ENCODE data around the gene IL23A.
"Not testable (repeated sequence)": the region's sequence is repeated elsewhere in the genome, so short reads cannot be mapped to it uniquely, and the experiment has no call there.

IL23A gene

DNA sequence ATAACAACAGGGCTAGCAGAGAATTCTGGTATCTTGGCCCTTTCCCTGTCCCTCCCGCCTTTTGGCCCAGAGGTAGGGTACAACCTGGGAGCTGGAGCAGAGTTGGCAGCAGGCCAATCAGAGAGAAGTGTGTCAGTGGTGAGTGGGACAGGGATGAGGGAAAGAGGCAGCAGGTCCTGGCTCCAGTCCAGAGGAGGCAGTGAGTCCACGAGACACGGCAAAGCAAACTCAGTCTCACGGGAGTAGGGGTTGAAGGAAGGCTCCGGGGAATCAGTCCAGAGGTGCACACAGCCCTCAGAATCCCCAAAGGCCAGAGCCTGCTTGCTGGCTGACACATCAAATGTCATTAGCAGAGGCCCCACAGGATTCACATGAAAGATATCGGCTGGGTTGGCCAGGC lies 12.2 kb upstream of the IL23A start:
- DNase-seq = no peak

DNA sequence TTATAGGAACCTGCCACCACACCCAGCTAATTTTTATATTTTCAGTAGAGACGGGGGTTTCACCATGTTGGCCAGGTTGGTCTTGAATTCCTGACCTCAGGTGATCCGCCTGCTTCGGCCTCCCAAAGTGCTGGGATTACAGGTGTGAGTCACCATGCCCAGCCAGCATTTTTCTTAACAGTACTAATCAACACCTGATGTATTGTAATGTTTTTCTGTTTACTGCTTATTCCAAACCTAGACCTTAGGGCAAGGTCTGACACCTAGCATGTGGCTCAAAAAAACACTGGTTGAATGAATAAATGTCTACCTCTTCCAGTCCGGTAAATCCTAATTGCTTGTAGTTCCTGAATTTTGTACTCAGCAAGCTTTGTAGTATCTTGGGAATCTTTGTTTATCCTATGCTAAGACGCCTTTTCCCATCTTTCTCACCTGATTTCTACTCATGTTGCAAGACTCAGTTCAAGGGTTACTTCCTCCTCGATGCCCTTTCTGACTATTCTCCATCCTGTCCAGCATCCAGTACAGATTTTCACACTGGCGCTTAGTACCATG lies 7.7 kb upstream of the IL23A start:
- DNase-seq = no peak

DNA sequence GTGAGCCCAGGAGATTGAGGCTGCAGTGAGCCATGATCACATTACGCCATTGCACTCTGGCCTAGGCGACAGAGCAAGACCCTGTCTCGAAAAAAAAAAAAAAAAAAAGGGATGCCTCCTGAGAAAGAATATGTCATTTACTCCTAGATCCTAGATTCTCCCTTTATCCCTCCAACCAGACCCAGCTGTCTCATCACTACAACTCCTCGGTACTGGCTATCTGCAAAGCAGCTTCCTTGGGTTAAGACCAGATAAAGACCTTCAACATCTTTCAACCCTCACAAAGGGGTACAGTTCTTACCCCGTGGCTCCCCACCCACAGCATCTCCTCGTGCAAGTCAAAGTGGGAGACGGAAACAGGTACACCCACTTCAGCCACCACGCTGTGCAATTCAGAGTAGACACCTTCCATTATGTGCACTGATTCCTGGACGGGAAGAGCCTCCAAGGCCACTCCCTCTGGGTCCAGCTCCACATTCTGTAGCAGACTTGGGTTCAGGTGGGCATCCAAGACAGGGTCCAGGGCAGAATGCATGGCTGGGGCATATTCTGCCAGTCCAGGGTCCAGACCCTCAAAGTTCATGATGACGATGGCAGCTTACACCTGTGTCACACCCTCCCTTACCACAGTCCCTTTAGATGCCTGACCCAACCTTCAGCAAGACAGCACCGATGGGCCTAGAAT lies 6.0 kb upstream of the IL23A start:
- no peak for DNase-seq

DNA sequence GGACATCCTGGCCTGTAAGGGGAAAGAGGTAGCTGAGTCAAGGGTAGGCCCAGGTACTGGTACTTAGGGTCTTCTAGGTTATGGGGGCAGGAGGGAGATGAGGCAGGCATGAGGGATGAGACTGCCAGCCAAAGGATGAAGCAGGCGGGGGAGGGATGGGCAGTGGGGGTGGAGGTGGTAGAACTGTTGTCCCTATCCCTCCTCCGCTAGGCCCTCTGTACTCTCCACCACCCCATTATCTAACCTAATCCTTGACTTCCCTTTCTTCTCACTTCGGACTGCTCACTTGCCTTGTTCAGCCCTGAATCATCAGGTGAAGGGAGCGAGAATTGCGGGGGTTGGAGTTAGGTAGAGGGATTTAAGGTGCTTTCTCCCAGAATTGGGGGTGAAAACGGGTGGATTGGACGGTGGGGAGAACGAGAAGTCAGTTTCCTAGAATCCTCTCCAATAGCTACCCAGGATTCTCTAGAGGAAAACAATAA lies 5.4 kb upstream of the IL23A start:
- DNase-seq = no peak

DNA sequence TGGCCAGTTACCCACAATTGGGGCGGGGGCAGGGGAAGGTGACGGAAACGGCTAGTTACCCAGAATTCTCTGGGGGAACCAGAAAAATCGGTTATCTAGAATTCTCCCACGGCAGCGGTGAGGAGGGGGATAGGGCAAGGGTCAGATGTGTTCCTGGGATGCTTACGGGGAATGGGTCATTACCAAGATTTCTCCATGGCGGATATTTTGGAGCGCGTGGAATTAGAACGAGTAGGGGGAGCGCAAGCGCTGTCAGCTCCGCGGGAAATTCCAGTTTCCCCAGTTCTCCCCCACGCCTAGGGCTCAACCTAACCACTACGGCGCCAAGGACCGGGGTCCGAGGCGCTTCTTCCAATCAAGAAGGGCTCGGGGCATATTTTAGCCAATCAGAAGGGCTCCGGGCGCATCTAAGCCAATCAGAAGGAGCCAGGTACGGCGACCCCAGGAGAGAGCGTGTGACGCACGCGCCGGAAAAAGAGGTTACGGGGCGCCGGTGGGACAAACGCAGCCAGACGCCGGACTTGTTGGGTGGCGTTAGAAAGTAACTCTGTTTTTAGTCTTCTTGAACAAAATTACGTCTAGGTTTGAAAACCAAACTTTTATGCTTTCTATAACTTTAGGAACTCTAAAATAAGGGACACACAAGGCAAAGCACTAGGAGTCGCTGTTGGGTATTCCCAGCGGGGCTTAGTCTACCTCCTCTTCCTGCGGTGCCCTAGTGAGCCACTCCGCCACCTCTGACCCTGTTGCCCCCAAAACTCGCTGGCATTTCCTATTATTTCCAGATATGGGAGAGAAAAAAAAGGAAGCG lies 4.8 kb upstream of the IL23A start, which contains the start of gene PAN2:
TSS of gene PAN2 (minus strand) at position 322 of the 811 bp plus-strand sequence. CDS start 906 bp downstream, outside the sequence.
- peak; percentile 95 for DNase-seq

DNA sequence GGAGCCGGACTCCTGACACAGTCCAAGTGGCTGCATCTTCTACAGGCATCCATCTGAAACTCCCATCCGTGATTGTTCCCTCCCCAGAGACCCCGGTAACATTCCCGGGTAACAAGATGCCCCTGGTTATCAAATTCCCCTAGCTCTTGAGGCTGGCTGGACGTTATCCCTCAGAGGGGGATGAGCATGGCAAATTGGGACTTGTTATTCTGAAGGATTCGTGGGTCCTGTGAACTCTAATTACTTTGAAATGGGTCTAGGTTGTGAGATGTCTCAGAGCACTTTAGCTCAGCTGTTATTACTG lies 4.2 kb upstream of the IL23A start:
- no peak for DNase-seq

DNA sequence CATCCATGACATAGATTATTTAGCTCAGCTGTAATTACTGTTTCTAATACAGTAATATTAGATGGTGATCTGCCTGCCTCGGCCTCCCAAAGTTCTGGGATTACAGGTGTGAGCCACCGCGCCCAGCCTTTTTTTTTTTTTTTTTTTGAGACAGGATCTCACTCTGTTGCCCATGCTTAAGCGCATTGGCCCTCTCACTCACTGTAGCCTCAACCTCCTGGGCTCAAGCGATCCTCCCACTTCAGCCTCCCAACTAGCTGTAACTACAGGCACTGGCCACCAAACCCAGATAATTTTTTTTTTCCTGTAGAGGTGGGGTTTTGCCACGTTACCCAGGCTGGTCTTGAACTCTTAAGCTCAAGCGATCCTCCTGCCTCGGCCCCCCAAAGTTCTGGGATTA lies 3.2 kb upstream of the IL23A start:
- DNase-seq = not testable (repeated sequence)

DNA sequence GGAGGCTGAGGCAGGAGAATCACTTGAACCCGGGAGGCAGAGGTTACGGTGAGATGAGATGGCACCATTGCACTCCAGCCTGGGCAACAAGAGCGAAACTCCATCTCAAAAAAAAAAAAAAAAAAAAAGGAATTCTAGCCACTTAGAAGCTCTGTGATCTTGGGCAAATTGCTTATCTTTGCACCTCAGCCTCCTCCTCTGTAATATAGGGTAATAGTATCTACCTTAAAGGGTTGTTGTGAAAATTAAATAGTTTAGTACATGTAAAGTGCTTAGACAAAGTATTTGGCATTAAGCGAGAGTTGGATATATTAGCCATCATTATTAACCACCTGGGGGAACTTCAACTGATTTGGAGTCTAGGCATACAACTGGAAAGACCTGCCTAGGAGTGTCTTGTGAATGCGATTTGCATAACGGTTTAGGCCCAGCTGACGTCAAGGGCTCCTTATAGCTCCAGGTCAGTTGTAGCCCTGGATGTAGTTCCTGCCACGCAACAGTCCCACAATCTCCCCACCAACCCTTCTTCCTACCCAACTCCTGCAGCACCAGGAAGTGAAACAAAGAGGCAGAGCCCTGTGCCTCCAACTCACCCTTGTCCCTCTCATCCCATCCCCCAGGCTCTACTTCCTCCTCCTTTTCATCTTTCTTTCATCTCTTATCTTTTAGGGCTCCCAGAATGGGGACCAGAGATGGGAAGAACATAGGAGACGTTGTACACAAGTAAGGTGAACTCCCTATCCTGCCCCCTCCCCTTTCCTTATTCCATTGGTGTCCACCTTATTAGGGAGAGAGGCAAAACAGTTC lies 2.1 kb upstream of the IL23A start:
- no peak for DNase-seq

DNA sequence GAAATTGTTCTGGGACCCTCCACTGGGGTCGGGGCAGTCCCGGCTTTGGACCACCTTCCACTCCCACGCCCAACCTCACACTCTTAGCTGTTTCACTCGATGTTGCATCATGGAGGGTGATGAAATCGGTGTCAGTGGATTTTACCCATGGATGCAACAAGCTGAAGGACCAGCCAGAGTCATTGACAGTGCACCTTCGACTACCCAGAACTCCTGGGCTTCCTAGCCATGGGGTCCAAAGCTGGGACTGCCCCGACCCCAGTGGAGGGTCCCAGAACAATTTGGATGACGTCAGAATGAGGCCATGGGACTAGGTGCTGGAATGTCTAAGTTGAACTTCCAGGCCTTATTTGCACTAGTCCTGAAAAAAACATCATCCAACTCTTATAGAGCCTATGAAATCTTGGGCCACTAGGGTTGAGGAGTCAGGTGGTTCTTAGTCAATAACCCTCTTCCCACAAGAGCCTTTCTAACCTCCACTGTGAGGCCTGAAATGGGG lies 882 bp upstream of the IL23A start:
- DNase-seq = no peak

DNA sequence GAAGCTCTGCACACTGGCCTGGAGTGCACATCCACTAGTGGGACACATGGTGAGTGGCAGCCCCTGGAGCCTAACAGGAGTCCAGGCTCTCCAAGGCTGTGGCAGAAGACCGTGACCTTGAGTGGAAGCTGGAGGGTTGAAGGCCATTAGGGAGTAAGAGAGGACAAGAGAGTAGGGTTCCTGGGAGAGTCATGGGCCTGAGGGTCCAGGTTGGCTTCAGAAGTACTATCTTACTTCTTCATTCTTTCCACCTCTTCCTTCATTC lies 406 bp downstream of the IL23A start:
- DNase-seq = no peak

DNA sequence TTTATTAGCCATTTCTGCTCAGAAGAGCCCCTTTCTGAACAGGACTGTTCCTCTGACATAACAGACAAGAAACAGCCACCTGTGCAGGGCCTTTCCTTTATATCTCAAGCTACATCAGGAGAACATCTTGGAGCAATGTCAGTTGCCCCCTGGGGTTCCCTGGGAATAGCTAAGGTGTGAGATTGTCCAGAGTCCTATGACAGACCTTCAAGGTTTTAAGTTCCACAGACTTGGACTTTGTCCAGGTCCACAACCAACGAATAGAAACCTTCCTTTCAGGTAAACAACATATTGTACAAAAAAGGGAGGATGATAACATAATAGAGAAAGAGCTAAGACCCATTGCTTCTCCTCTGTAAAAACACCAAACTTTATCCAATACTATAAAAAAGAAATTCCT lies 2.9 kb downstream of the IL23A start:
- no peak for DNase-seq

DNA sequence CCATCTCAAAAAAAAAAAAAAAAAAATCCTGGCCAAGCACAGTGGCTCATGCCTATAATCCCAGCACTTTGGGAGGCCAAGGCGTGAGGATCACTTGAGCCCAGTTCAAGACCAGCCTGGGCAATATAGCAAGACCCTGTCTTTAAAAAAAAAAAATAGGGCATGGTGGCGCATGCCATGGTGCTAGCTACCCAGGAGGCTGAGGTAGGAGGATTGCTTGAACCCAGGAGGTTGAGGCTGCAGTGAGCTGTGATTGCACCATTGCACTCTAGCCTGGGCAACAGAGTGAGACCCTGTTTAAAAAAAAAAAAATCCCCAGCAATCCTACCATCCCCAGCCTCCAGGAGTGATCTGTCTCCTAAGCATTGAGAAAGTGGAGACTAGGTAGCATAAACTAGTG lies 3.6 kb downstream of the IL23A start:
- not testable (repeated sequence) for DNase-seq

DNA sequence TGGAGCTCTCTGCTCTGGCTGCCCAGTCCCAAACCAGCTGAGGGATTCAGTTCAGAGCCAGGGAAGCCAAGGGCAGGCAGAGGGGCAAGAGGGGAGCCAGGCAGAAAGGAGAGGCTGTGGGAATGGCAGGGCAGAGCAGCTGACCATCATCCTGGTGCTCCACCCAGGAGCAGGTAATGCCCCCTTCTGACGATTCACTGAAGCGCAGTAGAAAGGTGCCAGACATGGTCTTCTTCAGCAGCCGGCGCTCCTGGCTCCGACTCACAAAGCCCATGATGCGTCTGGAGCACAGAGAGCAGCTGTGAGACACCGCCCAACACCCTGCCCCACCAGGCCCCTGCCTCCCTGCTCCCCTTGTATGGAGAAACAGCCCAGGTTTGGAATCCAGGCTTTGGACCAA lies 8.0 kb downstream of the IL23A start:
- no peak for DNase-seq

DNA sequence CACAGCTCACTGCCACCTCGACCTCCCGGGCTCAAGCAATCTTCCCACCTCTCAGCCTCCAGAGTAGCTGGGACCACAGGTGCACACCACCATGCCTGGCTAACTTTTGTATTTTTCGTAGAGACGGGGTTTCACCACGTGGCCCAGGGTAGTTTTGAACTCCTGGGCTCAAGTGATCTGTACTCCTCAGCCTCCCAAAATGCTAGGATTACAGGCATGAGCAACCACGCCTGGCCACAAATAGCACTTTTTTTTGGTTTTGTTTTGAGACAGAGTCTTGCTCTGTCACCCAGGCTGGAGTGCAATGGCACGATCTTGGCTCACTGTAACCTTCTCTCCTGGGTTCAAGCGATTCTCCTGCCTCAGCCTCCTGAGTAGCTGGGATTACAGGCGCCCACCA lies 8.6 kb downstream of the IL23A start:
- DNase-seq = not testable (repeated sequence)

DNA sequence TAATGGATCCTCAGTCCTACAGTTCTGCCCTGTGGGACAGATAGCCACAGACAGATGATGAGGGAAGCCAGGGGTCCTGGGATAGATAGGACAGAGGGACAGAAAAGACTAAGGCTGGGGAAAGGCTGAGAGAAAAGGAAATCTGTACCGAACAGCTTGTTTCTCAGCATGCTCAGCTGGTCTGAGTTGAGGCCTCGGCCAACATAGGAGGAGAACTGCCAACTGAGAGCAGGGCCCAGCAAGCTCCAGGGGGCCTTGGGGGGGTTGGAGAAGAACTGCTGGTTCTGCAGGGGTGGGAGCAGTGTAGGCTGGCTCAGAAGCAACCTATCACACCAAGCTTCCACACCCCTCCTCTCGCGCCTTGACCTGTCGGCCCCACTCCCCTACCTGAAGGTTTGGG lies 10.1 kb downstream of the IL23A start:
- DNase-seq = no peak

DNA sequence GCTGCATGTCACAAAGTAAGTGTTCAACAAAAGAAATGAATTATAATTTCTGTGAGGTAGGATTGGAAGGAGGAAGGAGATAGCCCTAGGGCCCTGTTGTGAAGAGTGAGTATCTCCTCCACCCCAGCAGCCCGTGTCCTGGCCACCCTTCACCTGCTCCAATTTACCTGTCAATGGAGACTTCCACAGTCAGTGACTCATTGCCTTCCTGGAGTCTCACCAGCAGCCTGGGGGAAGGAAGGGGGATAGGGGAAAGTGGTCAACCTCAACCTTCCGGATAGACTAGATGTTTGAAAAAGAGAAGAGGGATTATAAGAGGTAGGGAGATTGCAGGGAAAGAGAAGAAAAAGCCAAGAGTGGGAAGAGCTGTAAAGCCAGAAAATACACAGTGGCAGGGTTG lies 12.0 kb downstream of the IL23A start:
- no peak for DNase-seq

DNA sequence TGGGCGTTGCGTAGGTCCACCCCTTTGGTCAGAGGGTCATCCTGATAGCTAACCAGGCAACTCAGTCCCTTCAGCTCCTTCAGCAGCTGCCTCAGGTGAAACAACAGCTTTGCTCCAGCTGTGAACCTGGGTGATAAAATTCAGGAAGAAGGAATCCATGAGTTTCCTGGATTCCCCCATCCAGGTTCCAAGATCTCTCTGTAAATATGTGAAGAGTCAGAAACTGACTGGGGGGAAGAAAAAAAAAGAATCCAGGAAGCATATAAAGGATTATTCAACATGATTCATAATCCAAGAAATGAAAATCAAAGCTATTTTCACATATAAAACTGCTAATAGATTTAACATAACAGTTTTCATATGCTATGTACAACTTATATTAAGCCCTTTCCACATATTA lies 12.6 kb downstream of the IL23A start:
- no peak for DNase-seq

DNA sequence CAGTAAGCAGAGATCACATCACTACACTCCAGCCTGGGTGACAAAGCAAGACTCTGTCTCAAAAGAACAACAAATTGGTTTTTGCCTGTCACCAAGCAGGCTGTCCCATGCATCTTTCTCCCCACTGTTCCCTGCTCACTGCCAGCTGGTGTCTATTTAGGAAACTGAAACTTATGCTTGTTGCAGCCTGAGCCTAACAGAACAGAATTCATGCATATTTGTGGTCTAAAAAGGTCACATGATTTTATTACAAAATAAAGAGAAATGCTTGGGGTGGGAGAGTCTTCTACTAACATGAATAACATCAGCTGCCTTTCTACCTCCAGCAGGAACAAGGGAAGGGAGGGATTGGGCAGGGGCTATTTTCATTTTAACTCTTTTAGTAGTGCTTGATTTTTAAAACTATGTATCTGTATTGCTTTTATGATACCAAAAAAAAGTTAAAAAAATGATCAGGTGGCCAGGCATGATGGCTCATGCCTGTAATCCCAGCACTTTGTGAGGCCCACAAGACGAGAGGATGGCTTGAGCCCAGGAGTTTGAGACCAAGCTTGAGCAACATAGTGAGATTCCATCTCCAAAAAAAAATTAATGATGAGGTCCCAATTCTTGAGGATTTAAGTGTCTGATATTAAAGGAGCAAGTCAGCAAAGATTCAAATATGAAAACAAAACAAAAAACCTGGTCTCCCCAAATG lies 20.3 kb downstream of the IL23A start:
- DNase-seq = peak; percentile 78

DNA sequence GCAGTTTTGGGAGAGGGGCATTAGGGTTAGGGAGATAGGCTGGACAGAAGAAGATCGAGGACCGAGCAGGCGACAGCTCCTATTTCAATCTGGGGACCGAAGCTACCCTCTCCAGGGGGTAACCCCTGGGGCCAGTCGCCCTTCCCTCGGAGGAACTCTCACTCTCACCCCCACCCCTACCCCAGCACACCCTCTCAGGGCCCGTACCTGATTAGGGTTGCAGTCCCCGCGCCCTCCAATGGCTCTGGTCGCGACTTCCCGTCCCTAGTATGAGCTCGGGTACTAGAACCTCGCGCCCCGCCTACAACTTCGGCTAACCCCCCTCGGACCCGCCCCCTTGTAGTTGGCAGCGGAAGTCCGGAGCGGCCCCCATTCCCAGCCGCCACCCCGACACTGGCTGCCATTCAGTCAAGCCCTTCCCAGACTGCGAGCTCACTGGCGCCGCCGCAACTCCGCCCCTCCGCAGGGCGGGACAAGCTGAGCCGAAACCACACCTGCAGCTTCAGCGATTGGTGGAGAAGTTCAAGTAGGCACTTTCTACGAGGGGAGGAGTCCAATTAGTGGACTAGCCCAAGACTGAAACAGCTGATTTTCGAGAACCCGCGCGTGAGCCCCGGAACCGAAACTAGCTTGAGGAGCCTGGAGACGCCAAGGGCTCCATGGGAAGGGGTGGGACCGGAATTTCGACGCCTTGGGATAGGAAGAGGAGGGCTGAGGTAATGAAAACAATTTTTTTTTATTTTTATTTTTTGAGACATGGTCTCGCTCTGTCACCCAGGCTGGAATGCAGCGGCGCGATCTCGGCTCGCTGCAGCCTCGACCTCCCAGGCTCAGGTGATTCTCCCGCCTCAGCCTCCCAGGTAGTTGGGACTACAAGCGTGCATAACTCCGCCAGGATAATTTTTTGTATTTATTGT lies 21.4 kb downstream of the IL23A start, which contains the start of gene STAT2:
TSS of gene STAT2 (minus strand) at position 257 of the 917 bp plus-strand sequence. CDS start 3,536 bp downstream, outside the sequence.
- peak; percentile 99 for DNase-seq

DNA sequence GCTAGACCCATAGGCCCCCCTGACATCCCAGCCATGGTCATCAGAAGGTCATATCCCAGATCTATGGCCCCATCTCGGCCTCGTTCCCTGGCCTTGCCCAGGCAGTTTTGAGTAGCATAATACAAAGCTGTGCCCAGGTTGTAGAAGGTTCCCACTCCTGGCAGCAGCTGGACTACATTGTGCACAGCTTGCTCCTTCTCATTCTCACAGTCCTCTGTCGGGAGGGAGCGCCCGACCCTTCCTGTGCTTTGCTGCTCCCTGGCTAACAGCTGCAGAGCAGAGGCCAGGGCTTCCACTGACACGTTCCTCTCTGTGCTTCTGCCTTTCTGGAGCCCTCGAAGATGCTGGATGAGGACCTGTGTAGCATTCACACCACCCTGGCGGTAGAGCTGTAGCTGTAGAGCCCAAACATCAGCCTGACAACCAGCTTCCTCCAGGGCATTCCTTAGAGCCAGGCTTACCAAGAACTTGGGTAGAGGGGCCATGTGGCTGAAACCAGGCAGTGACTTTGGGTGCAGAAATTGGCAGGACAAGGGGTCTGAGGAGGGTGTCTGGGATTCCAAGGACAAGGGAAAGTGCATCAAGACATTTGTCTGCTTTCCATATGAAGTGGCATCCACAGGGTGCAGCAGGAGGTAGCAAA lies 22.9 kb downstream of the IL23A start:
- DNase-seq = no peak
